ENCODE results near the gene DLGAP4.

- TF ChIP-seq POLR2AphosphoS5 (IDR thresholded peaks at IDR 0.05; ENCODE audit: low read depth, low read length) (peak; percentile 7), POLR2A (IDR thresholded peaks at IDR 0.05; ENCODE audit: low read depth, low read length) (no peak; the same call in 1 of the 2 replicates), TAF1 (IDR thresholded peaks at IDR 0.05; ENCODE audit: borderline replicate concordance, low read depth, low read length) (no peak)
These were observed 267.7 kb downstream of the DLGAP4 start for GRCh38 chr20:36573798-36574365.
